Uterus (tissue), 4 donors: ENCODE measurements around the gene AMH. TPM values are rescaled to one million over a fixed set of nuclear protein-coding genes. Genes with fewer than 3 reads are reported as not detected.

ENCODE experiments used
- DNase-seq, 2 donors: peaks; one replicate each; pipeline ENCODE4 v3.0.0-alpha.2; 2019 to 2020
- H3K27ac ChIP-seq, 2 donors: fragments of 200-600 bp; sonication (generic); 1 replicate in 1 of 2; 2 replicates in 1 of 2; pipeline ENCODE4 v1.5.1; 2016 to 2018
- H3K27me3 ChIP-seq, 2 donors: fragments of 200-600 bp; sonication (generic); one replicate each; pipeline ENCODE4 v1.5.1; 2018 to 2019; ENCODE audit warnings: control low read depth in 1 of 2
- H3K36me3 ChIP-seq, 2 donors: fragments of 200-600 bp; sonication (generic); one replicate each; pipeline ENCODE4 v1.5.1; 2019; ENCODE audit warnings: control low read depth in 1 of 2
- H3K4me1 ChIP-seq, 2 donors: fragments of 200-600 bp; sonication (generic); one replicate each; pipeline ENCODE4 v1.5.1; 2018 to 2019; ENCODE audit warnings: control low read depth in 1 of 2
- H3K4me3 ChIP-seq, 2 donors: fragments of 200-600 bp; sonication (generic); 1 replicate in 1 of 2; 2 replicates in 1 of 2; pipeline ENCODE4 v1.5.1; 2018 to 2019; ENCODE audit warnings: mild to moderate bottlenecking in 1 of 2
- H3K9me3 ChIP-seq, 2 donors: fragments of 200-600 bp; sonication (generic); one replicate each; pipeline ENCODE4 v1.5.1; 2019; ENCODE audit warnings: control low read depth in 1 of 2
- CTCF ChIP-seq, 4 experiments: fragments of 200-600 bp in 2 of 4; fragments of 450-650 bp in 2 of 4; sonication (generic) in 2 of 4; IDR thresholded peaks; one replicate each; pipeline ENCODE4 v1.5.1; 2016 to 2019; ENCODE audit warnings: antibody characterized with exemption in 4 of 4, mild to moderate bottlenecking in 2 of 4, moderate library complexity in 1 of 4
- POLR2A ChIP-seq, 2 donors: fragments of 450-650 bp; IDR thresholded peaks; one replicate each; pipeline ENCODE4 v1.6.1; 2016; ENCODE audit warnings: antibody characterized with exemption in 2 of 2, mild to moderate bottlenecking in 1 of 2, moderate library complexity in 1 of 2
- intact Hi-C: fragments of 100-400 bp; cut with DNase I; formaldehyde crosslinking; loops from one replicate; pipeline ENCODE4 v1.15.1; 2023; ENCODE audit warnings: low total_unique reads
- total RNA-seq, 4 donors: library from RNA; depleted of rRNA in 3 of 4; stranded (reverse); fragments of >200 nt in 3 of 4; gene quantifications; one replicate each; pipeline versions ENCODE4 v1.1.0 to v1.2.4, GENCODE V29; 2014 to 2023
- donor health status: DM: yes; HTN: yes; CAD: no.

AMH gene
- total RNA-seq, 4 donors from 2014 or later = 0.35 to 3.5 TPM; not detected in 2

GRCh38 chr19:2237051-2237868, 11.9 kb upstream of the AMH start:
- Histone ChIP-seq H3K27me3 (no peaks in the 10 kb centered on the region), H3K36me3 (no peaks in the 10 kb centered on the region), H3K4me1 (peaks cover 13 to 46% of the 10 kb centered on the region in 2 donors), H3K9me3 (no peaks in the 10 kb centered on the region), H3K4me3 (peak overlapping the region; percentile 92 to 93), H3K27ac (peak overlapping the region; percentile 99)
- DNase-seq = no peak
- intact Hi-C loops = loop anchor here (5.0 kb wide), 1 partner anchor 35 kb away; no protein-coding TSS in a partner anchor
- TF ChIP-seq POLR2A (IDR thresholded peaks at IDR 0.05) = no peak
- no peak for TF ChIP-seq CTCF (IDR thresholded peaks at IDR 0.05)

- Histone ChIP-seq H3K4me1 (peaks cover 13 to 46% of the 10 kb centered on the region in 2 donors), H3K27me3 (no peaks in the 10 kb centered on the region), H3K27ac (no peak overlapping the region), H3K4me3 (peak overlapping the region; percentile 92 to 93), H3K9me3 (no peaks in the 10 kb centered on the region), H3K36me3 (no peaks in the 10 kb centered on the region)
- TF ChIP-seq POLR2A (IDR thresholded peaks at IDR 0.05) (no peak), CTCF (IDR thresholded peaks at IDR 0.05) (no peak)
- intact Hi-C loops = loop anchor here (5.0 kb wide), 1 partner anchor 34 kb away; no protein-coding TSS in a partner anchor
- DNase-seq = no peak
Observed at GRCh38 chr19:2237869-2238153, 11.3 kb upstream of the AMH start.

DNA sequence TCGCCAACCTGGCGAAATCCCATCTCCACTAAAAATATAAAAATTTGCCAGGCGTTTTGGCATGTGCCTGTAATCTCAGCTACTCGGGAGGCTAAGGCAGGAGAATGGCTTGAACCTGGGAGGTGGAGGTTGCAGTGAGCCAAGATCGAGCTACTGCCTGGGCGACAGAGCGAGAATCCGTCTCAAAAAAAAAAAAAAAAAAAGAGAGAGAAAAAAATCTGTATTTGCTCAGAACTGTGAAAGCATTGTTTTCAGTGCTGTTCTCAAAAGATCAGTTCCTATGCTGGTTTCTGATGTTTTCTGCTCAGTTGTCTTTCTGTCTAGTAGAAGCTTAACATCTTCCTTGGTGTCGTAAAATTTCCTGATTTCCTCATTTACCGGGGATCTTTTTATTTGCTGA, 9.9 kb upstream of the AMH start:
- no peak overlapping the region for H3K4me3 ChIP-seq
- no peaks in the 10 kb centered on the region for H3K27me3 ChIP-seq
- no peaks in the 10 kb centered on the region for H3K36me3 ChIP-seq
- peaks cover 13 to 46% of the 10 kb centered on the region in 2 donors for H3K4me1 ChIP-seq
- peak overlapping the region in 1 of 2 donors; percentile 53 for H3K27ac ChIP-seq
- no peaks in the 10 kb centered on the region for H3K9me3 ChIP-seq
- TF ChIP-seq POLR2A (IDR thresholded peaks at IDR 0.05) = no peak
- DNase-seq = no peak
- intact Hi-C loops = loop anchor here (5.0 kb wide), 1 partner anchor 33 kb away; no protein-coding TSS in a partner anchor

DNA sequence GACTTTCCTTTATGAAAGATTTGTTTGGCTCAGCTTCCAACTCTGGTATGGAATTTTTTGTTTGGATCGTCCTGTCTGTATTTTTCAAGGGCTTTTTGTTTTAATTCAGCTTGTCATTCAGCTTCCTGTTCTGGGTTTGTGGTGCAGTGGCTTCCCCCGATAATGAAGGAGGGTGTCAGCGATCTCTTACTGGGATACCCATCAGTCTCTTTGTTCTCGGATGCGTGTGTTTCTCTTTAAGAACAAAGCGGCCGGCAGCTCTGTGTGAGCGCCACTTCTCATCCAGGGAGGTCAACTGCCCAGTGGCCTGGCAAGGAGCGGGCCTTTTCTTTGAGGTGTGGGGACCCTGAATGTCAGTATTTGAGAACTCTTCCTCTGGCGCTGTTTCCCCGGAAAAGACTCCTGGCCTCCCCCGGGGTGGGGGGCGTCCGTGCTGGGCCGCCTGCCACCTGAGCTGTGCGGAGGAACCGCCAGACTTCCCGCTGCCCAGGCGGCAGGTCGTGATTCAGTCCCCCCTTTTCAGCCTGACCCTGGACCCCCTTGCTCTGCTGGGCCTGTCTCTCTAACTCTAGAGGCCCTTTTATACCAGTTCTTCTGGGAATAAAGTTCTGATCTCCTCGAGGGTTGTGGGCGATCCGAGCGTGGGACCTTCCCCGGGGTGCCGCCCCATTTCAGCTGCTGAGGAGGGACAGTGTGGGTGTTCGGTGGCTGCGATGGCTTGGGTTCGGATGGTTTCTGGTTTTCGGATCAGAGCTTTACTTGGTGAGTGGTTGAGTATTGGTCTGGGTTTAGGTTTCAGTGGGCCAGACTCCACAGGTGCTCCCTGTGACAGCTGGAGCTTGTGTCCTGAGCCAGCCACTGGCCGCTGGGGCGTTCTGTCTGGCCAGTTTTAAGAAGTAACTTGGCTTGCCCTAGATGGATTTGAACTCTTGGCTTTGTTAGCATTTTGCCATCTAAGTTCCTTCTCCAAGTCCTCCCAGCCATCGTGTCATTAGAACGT, 9.1 kb upstream of the AMH start:
- TF ChIP-seq POLR2A (IDR thresholded peaks at IDR 0.05) (no peak), CTCF (IDR thresholded peaks at IDR 0.05) (no peak)
- peak overlapping the region in 1 of 2 donors; percentile 21 for H3K4me3 ChIP-seq
- H3K27ac ChIP-seq = peak overlapping the region; percentile 7 to 53
- H3K36me3 ChIP-seq = no peaks in the 10 kb centered on the region
- no peaks in the 10 kb centered on the region for H3K27me3 ChIP-seq
- intact Hi-C loops = loop anchor here (5.0 kb wide), 1 partner anchor 32 kb away; no protein-coding TSS in a partner anchor
- H3K4me1 ChIP-seq = peaks cover 13 to 39% of the 10 kb centered on the region in 2 donors
- DNase-seq = no peak
- H3K9me3 ChIP-seq = no peaks in the 10 kb centered on the region

- Histone ChIP-seq H3K36me3 (no peaks in the 10 kb centered on the region), H3K4me1 (peaks cover 13 to 36% of the 10 kb centered on the region in 2 donors), H3K4me3 (no peak overlapping the region), H3K27ac (peak overlapping the region in 1 of 2 donors; percentile 9), H3K9me3 (no peaks in the 10 kb centered on the region), H3K27me3 (no peaks in the 10 kb centered on the region)
- DNase-seq = no peak
- no peak for TF ChIP-seq CTCF (IDR thresholded peaks at IDR 0.05)
- TF ChIP-seq POLR2A (IDR thresholded peaks at IDR 0.05) = no peak
- intact Hi-C loops = no loop called here
Observed at GRCh38 chr19:2240881-2241760, 8.0 kb upstream of the AMH start.
